Stomach (tissue), 9 donors: ENCODE measurements around the gene ATP6V0D1. TPM values are rescaled to one million over a fixed set of nuclear protein-coding genes. Genes with fewer than 3 reads are reported as not detected.

ENCODE experiments used
- DNase-seq, 2 donors: peaks; one replicate each; pipeline versions ENCODE4 v3.0.0 to v3.0.0-alpha.2; 2013 to 2019
- H3K27ac ChIP-seq, 5 donors: fragments of 200-600 bp in 4 of 5; sonication (generic) in 4 of 5; one replicate each; pipeline ENCODE4 v1.5.1; 2013 to 2019; ENCODE audit warnings: mild to moderate bottlenecking in 1 of 5, moderate library complexity in 1 of 5
- H3K27me3 ChIP-seq, 3 donors: fragments of 200-600 bp; sonication (generic); one replicate each; pipeline ENCODE4 v1.5.1; 2017 to 2019; ENCODE audit warnings: mixed run types in 1 of 3
- H3K36me3 ChIP-seq, 4 donors: fragments of 200-600 bp; sonication (generic); 1 replicate in 3 of 4; 2 replicates in 1 of 4; pipeline ENCODE4 v1.5.1; 2016 to 2019
- H3K4me1 ChIP-seq, 4 donors: fragments of 200-600 bp; sonication (generic); one replicate each; pipeline ENCODE4 v1.5.1; 2016 to 2019
- H3K4me3 ChIP-seq, 4 donors: fragments of 200-600 bp; sonication (generic) in 3 of 4; one replicate each; pipeline ENCODE4 v1.5.1; 2016 to 2019; ENCODE audit warnings: mild to moderate bottlenecking in 1 of 4
- H3K9me3 ChIP-seq, 4 donors: fragments of 200-600 bp; sonication (generic); one replicate each; pipeline ENCODE4 v1.5.1; 2016 to 2019
- CTCF ChIP-seq, 7 experiments: fragments of 450-650 bp in 4 of 7; fragments of 200-600 bp in 3 of 7; sonication (generic) in 3 of 7; IDR thresholded peaks; one replicate each; pipeline ENCODE4 v1.5.1; 2016 to 2019; ENCODE audit warnings: antibody characterized with exemption in 7 of 7, control low read depth in 2 of 7, mild to moderate bottlenecking in 1 of 7
- EP300 ChIP-seq: sonication (generic); formaldehyde crosslinking; IDR thresholded peaks from one replicate; pipeline ENCODE4 v1.6.1; 2017; ENCODE audit warnings: antibody characterized with exemption
- POLR2A ChIP-seq, 4 donors: fragments of 450-650 bp; IDR thresholded peaks; one replicate each; pipeline ENCODE4 v1.6.1; 2016; ENCODE audit warnings: antibody characterized with exemption in 4 of 4, control low read depth in 2 of 4, mild to moderate bottlenecking in 1 of 4, moderate library complexity in 1 of 4
- POLR2AphosphoS5 ChIP-seq, 3 donors: sonication (generic); formaldehyde crosslinking; IDR thresholded peaks; one replicate each; pipeline ENCODE4 v1.6.1; 2016; ENCODE audit warnings: antibody characterized with exemption in 3 of 3
- WGBS, 5 donors: extraction: QIAGEN DNeasy Blood & Tissue Kit in 3 of 5; methylation state at CpG; one replicate each; pipeline versions ENCODE4 v1.1.5 to v1.1.7; 2013 to 2018; 5-methylcytosine and 5-hydroxymethylcytosine counted together
- intact Hi-C: fragments of 100-400 bp; cut with DNase I; formaldehyde crosslinking; loops from one replicate; pipeline ENCODE4 v1.15.1; 2023; ENCODE audit warnings: low total_unique reads
- polyA plus RNA-seq, 3 donors: library from polyadenylated mRNA; stranded (reverse); fragments of 200-250 nt; gene quantifications; one replicate each; pipeline ENCODE4 v1.2.3, GENCODE V29; 2013
- small RNA-seq, 4 donors: library from RNA; depleted of rRNA; stranded (forward); fragments of <200 nt; gene quantifications; one replicate each; pipeline ENCODE3, GENCODE V24; 2016
- total RNA-seq, 5 donors: library from RNA; depleted of rRNA; stranded (reverse); fragments of >200 nt; gene quantifications; one replicate each; pipeline versions ENCODE4 v1.1.0 to v1.2.3, GENCODE V29; 2014 to 2016
- donor health status: healthy with polysubstance abuse.
- donor health status: Bipolar disorder and iron deficiency.
- donor health status: healthy.

The ATP6V0D1 gene
- total and polyA plus RNA-seq, 8 donors = 23.5 to 102 (median 64.9) TPM

- DNase-seq = no peak
- intact Hi-C loops = no loop called here
- H3K9me3 ChIP-seq = no peaks in the 10 kb centered on the region
- TF ChIP-seq EP300 (no peak), POLR2AphosphoS5 (IDR thresholded peaks at IDR 0.05) (no peak), CTCF (IDR thresholded peaks at IDR 0.05) (no peak), POLR2A (IDR thresholded peaks at IDR 0.05) (no peak)
- peaks cover 0 to 12% (median 0%) of the 10 kb centered on the region in 3 donors for H3K27me3 ChIP-seq
- peaks cover 11 to 39% (median 25%) of the 10 kb centered on the region in 4 donors for H3K4me1 ChIP-seq
- H3K4me3 ChIP-seq = no peak overlapping the region
- no peaks in the 10 kb centered on the region for H3K36me3 ChIP-seq
- H3K27ac ChIP-seq = no peak overlapping the region
- 90 to 96% (median 92%) methylated on average over 8 of the region's 8 CpGs for WGBS, 5 donors
These were observed 92.8 kb downstream of the ATP6V0D1 start for GRCh38 chr16:67388191-67388590.

Small RNA genes within 50 kb of the gene (small RNA-seq; reads per million reads assigned to genes)
- 0 reads per million in 4 donors for gene RNU1-123P

Other genes with a start within 250 kb of the ATP6V0D1 start
- gene FHOD1, start 233.7 kb downstream of the ATP6V0D1 start, total RNA-seq = 100 to 1,000 TPM in 1 of 5 donors, 10 to 100 TPM in 3, 1 to 10 TPM in 1; 6.1 to 101 (median 25.9) TPM
- 10 to 100 TPM; 12.8 to 19.2 (median 15.7) TPM for gene FHOD1, start 233.7 kb downstream of the ATP6V0D1 start, polyA plus RNA-seq
- 1 to 10 TPM in 2 of 5 donors, under 1 TPM in 2, not detected in 1; 0.89 to 5.3 (median 2.6) TPM for gene SLC9A5, start 232.2 kb downstream of the ATP6V0D1 start, total RNA-seq
- under 1 TPM; 0.19 to 0.43 (median 0.31) TPM for gene SLC9A5, start 232.2 kb downstream of the ATP6V0D1 start, polyA plus RNA-seq
- gene PLEKHG4, start 201.6 kb downstream of the ATP6V0D1 start, total RNA-seq = 10 to 100 TPM in 2 of 5 donors, 1 to 10 TPM in 3; 2.3 to 57.1 (median 8.1) TPM
- 1 to 10 TPM; 2.5 to 10.0 (median 3.1) TPM for gene PLEKHG4, start 201.6 kb downstream of the ATP6V0D1 start, polyA plus RNA-seq
- 1 to 10 TPM in 2 of 5 donors, not detected in 3; 2.2 to 3.3 TPM for gene KCTD19, start 154.4 kb downstream of the ATP6V0D1 start, total RNA-seq
- under 1 TPM in 1 of 3 donors, not detected in 2; 0.03 TPM for gene KCTD19, start 154.4 kb downstream of the ATP6V0D1 start, polyA plus RNA-seq
- 10 to 100 TPM in 1 of 5 donors, under 1 TPM in 1, not detected in 3; 0.73 to 33.0 TPM for gene LRRC36, start 154.3 kb downstream of the ATP6V0D1 start, total RNA-seq
- gene LRRC36, start 154.3 kb downstream of the ATP6V0D1 start, polyA plus RNA-seq = 1 to 10 TPM in 1 of 3 donors, under 1 TPM in 1, not detected in 1; 0.37 to 1.2 TPM
- 100 to 1,000 TPM in 1 of 5 donors, 10 to 100 TPM in 3, 1 to 10 TPM in 1; 5.8 to 127 (median 15.8) TPM for gene TPPP3, start 87.7 kb downstream of the ATP6V0D1 start, total RNA-seq
- gene TPPP3, start 87.7 kb downstream of the ATP6V0D1 start, polyA plus RNA-seq = 10 to 100 TPM in 2 of 3 donors, 1 to 10 TPM in 1; 10.0 to 38.8 (median 11.8) TPM
- gene ZDHHC1, start 64.7 kb downstream of the ATP6V0D1 start, total RNA-seq = 10 to 100 TPM in 2 of 5 donors, 1 to 10 TPM in 2, not detected in 1; 6.1 to 33.6 (median 11.6) TPM
- 1 to 10 TPM; 2.0 to 4.7 (median 4.4) TPM for gene ZDHHC1, start 64.7 kb downstream of the ATP6V0D1 start, polyA plus RNA-seq
- gene HSD11B2, start 50.0 kb downstream of the ATP6V0D1 start, total RNA-seq = 100 to 1,000 TPM in 1 of 5 donors, 10 to 100 TPM in 1, 1 to 10 TPM in 1, under 1 TPM in 1, not detected in 1; 0.89 to 837 (median 9.6) TPM
- gene HSD11B2, start 50.0 kb downstream of the ATP6V0D1 start, polyA plus RNA-seq = 10 to 100 TPM in 1 of 3 donors, 1 to 10 TPM in 2; 1.5 to 16.7 (median 2.9) TPM
- gene AGRP, start 2.4 kb upstream of the ATP6V0D1 start, total RNA-seq = not detected
- not detected for gene AGRP, start 2.4 kb upstream of the ATP6V0D1 start, polyA plus RNA-seq
- gene RIPOR1, start 47.7 kb upstream of the ATP6V0D1 start, total RNA-seq = 100 to 1,000 TPM in 2 of 5 donors, 10 to 100 TPM in 3; 24.0 to 159 (median 38.4) TPM
- 10 to 100 TPM; 17.2 to 29.5 (median 23.4) TPM for gene RIPOR1, start 47.7 kb upstream of the ATP6V0D1 start, polyA plus RNA-seq
- 10 to 100 TPM; 29.2 to 47.3 (median 38.8) TPM for gene CTCF, start 81.4 kb upstream of the ATP6V0D1 start, total RNA-seq
- gene CTCF, start 81.4 kb upstream of the ATP6V0D1 start, polyA plus RNA-seq = 10 to 100 TPM; 15.0 to 19.9 (median 17.9) TPM
- 10 to 100 TPM in 1 of 5 donors, 1 to 10 TPM in 2, under 1 TPM in 2; 0.18 to 28.1 (median 1.0) TPM for gene CARMIL2, start 164.0 kb upstream of the ATP6V0D1 start, total RNA-seq
- gene CARMIL2, start 164.0 kb upstream of the ATP6V0D1 start, polyA plus RNA-seq = 1 to 10 TPM in 2 of 3 donors, under 1 TPM in 1; 0.46 to 2.4 (median 2.0) TPM
- 10 to 100 TPM in 2 of 5 donors, 1 to 10 TPM in 2, under 1 TPM in 1; 0.87 to 30.3 (median 5.3) TPM for gene ACD, start 179.1 kb upstream of the ATP6V0D1 start, total RNA-seq
- gene ACD, start 179.1 kb upstream of the ATP6V0D1 start, polyA plus RNA-seq = 10 to 100 TPM; 12.0 to 17.1 (median 16.2) TPM
- gene PARD6A, start 179.8 kb upstream of the ATP6V0D1 start, total RNA-seq = 10 to 100 TPM in 3 of 5 donors, 1 to 10 TPM in 2; 1.1 to 56.7 (median 14.6) TPM
- gene PARD6A, start 179.8 kb upstream of the ATP6V0D1 start, polyA plus RNA-seq = 1 to 10 TPM; 3.5 to 7.2 (median 7.0) TPM
- gene ENKD1, start 185.6 kb upstream of the ATP6V0D1 start, total RNA-seq = 100 to 1,000 TPM in 1 of 5 donors, 10 to 100 TPM in 2, 1 to 10 TPM in 2; 5.8 to 113 (median 10.4) TPM
- 10 to 100 TPM; 19.7 to 31.5 (median 20.5) TPM for gene ENKD1, start 185.6 kb upstream of the ATP6V0D1 start, polyA plus RNA-seq
- 10 to 100 TPM in 1 of 5 donors, 1 to 10 TPM in 1, not detected in 3; 3.5 to 83.0 TPM for gene C16orf86, start 185.7 kb upstream of the ATP6V0D1 start, total RNA-seq
- 1 to 10 TPM; 3.2 to 3.6 (median 3.4) TPM for gene C16orf86, start 185.7 kb upstream of the ATP6V0D1 start, polyA plus RNA-seq
- 10 to 100 TPM in 4 of 5 donors, 1 to 10 TPM in 1; 7.6 to 87.5 (median 13.3) TPM for gene GFOD2, start 238.2 kb upstream of the ATP6V0D1 start, total RNA-seq
- 10 to 100 TPM in 1 of 3 donors, 1 to 10 TPM in 2; 8.6 to 13.4 (median 10.0) TPM for gene GFOD2, start 238.2 kb upstream of the ATP6V0D1 start, polyA plus RNA-seq